Measurements from ENCODE around the gene ATP9A. TPM values are rescaled to one million over a fixed set of nuclear protein-coding genes. Genes with fewer than 3 reads are reported as not detected.
A peak's percentile ranks its signal among the peaks of the same experiment; 100 is the strongest.

The ATP9A gene
- total RNA-seq, 1 experiment from 2014 or later = 0.20 TPM

GRCh38 chr20:51710361-51710894 lies 57.8 kb downstream of the ATP9A start:
- DNase-seq = no peak
- Histone ChIP-seq H3K4me3 (no peak overlapping the region), H3K9me3 (replicated peaks) (no peaks in the 10 kb centered on the region), H3K36me3 (no peaks in the 10 kb centered on the region), H3K27me3 (peaks cover 10% of the 10 kb centered on the region), H3K27ac (no peak overlapping the region), H3K4me1 (no peaks in the 10 kb centered on the region)

DNA sequence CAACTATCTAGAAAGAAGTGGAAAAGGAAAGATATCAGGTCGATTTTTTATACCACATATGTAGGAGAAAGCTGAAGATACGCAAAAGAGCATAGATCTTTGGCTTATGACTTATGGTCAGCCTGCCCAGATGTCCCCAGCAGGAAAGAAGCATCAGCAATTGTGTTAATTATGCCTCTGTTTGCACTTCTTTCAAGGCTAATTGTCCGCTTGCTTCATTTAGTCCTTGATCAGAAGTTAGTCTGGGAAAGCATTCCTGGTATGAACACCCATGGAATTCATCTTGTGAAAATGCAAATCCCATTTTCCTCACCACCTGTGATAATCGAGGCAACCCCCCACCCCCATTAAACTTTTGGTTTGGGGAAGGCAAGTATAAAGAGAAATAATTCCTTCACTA lies 62.8 kb downstream of the ATP9A start:
- Histone ChIP-seq H3K27ac (no peak overlapping the region), H3K4me1 (no peaks in the 10 kb centered on the region), H3K9me3 (replicated peaks) (no peaks in the 10 kb centered on the region), H3K4me3 (no peak overlapping the region), H3K27me3 (peaks cover 11% of the 10 kb centered on the region), H3K36me3 (no peaks in the 10 kb centered on the region)
- no peak for DNase-seq

DNA sequence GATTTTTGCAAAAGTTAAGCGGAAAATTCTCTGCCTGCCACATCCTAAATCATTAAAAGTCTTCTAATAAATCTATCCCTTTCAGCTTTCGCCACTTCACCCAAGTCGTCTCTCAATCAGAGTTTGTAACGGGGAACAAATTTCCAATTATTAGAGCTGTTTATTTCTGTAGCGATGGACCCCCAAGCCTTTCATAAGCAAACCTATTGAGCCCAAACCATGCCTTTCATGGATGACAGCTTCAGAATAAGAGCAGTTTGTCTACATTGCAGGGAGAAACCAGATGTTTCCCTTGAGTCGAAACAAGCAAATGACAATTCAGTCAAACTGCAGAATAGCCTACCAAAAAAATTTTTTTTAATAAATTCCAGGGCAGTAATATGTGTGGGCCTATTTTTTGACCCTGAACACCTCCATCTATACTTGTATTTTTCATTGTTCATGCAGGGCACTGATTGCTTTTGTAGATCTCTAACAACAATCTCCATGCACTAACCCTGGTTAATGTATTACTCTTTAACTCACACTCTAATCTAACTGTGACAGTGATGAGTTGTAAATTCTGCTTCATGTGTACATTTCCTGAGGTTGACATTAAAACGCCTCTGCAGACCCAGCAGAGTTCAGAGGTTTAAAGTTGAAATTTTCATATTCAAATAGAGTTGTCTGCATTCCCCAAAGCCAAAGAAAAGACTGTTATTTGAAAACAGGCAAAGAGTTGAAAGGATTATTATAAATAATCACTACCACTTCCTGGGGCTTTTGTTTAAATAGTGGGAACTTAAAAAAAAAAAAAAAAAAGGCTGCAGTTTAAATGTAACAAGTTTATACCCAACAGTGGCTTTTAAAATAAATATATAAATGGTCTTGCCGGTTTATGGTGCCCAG lies 64.5 kb downstream of the ATP9A start:
- Histone ChIP-seq H3K27ac (no peak overlapping the region), H3K4me1 (no peaks in the 10 kb centered on the region), H3K9me3 (replicated peaks) (no peaks in the 10 kb centered on the region), H3K4me3 (no peak overlapping the region), H3K27me3 (peaks cover 14% of the 10 kb centered on the region), H3K36me3 (no peaks in the 10 kb centered on the region)
- DNase-seq = no peak

- peaks cover 20% of the 10 kb centered on the region for H3K27me3 ChIP-seq
- H3K4me3 ChIP-seq = no peak overlapping the region
- DNase-seq = no peak
- H3K36me3 ChIP-seq = no peaks in the 10 kb centered on the region
- H3K9me3 ChIP-seq (replicated peaks) = no peaks in the 10 kb centered on the region
- H3K27ac ChIP-seq = no peak overlapping the region
- H3K4me1 ChIP-seq = no peaks in the 10 kb centered on the region
Observed at GRCh38 chr20:51702556-51702955, 65.6 kb downstream of the ATP9A start.

DNA sequence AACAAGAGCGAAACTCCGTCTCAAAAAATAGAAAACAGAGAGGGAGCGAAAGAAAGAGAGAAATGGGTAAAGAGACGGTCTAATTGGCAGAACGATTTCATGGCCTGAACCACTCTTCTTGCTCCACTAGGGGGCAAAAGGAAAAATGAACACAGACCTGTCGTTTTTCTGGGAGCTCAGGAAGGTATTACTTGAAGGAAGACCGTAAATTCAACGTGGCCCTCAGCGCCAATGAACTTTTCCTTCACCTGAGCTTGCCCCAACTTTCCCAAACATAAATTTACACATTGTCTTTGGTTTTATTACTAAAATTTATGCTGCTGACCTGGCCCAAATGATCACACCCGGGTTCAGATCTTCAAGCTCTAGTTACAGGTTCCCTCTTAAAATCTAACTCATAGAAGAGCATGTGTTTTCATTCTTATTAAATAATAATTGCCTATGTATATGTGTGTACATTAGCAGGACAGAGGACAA lies 67.3 kb downstream of the ATP9A start:
- Histone ChIP-seq H3K9me3 (replicated peaks) (no peaks in the 10 kb centered on the region), H3K27ac (no peak overlapping the region), H3K27me3 (peaks cover 17% of the 10 kb centered on the region; the same call in 1 of the 2 replicates), H3K4me3 (no peak overlapping the region), H3K4me1 (no peaks in the 10 kb centered on the region), H3K36me3 (no peaks in the 10 kb centered on the region)
- peak; percentile 16 to 55 for DNase-seq

- H3K36me3 ChIP-seq = no peaks in the 10 kb centered on the region
- peaks cover 12% of the 10 kb centered on the region; the same call in 1 of the 2 replicates for H3K27me3 ChIP-seq
- H3K4me3 ChIP-seq = no peak overlapping the region
- no peaks in the 10 kb centered on the region for H3K4me1 ChIP-seq
- H3K9me3 ChIP-seq (replicated peaks) = no peaks in the 10 kb centered on the region
- no peak overlapping the region for H3K27ac ChIP-seq
- no peak for DNase-seq
Observed at GRCh38 chr20:51698252-51698651, 69.9 kb downstream of the ATP9A start.

DNA sequence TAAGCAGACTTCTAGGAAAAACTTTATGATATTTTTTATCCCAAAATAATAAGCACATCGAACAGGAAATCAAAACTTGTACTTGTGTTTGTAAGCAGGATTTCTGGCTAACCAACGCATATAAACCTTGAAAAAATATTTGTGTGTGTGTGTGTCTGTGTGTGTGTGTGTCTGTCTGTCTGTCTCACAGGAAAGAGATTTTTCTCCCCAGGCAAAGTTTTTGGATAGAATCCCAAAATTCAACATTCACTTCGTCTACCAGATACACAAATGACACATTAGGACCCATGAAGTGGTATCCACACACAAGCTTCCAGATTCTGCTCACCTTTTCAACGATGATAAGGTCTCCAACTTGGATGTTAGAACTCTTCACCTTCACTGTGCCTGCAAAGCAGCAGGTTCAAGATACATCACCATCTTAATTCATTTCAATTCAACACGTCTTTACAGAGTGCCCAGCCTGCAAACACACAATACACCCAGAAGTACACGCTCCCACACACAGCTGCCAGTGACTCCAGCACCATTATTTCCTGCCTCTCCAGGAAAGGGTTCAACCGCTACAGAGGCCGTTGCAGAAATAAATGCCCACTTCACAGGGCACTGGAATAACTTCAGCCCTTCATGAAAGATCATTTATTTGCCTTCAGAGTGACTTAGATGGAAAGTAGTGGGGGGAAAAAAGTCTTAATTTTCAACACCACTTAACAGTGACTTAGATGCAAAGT lies 70.9 kb downstream of the ATP9A start:
- H3K4me3 ChIP-seq = no peak overlapping the region
- no peak for DNase-seq
- H3K36me3 ChIP-seq = no peaks in the 10 kb centered on the region
- peaks cover 9% of the 10 kb centered on the region; the same call in 1 of the 2 replicates for H3K27me3 ChIP-seq
- no peak overlapping the region for H3K27ac ChIP-seq
- no peaks in the 10 kb centered on the region for H3K9me3 ChIP-seq (replicated peaks)
- no peaks in the 10 kb centered on the region for H3K4me1 ChIP-seq

GRCh38 chr20:51696304-51697071 lies 71.7 kb downstream of the ATP9A start:
- no peak overlapping the region for H3K4me3 ChIP-seq

GRCh38 chr20:51695574-51696303 lies 72.5 kb downstream of the ATP9A start:
- no peaks in the 10 kb centered on the region for H3K4me1 ChIP-seq
- H3K4me3 ChIP-seq = no peak overlapping the region
- no peaks in the 10 kb centered on the region for H3K36me3 ChIP-seq
- H3K27me3 ChIP-seq = peaks cover 9% of the 10 kb centered on the region; the same call in 1 of the 2 replicates
- DNase-seq = peak in 1 of 2 experiments; percentile 9
- H3K27ac ChIP-seq = no peak overlapping the region
- H3K9me3 ChIP-seq (replicated peaks) = no peaks in the 10 kb centered on the region

More at GRCh38 chr20:51696304-51697071, 71.7 kb downstream of the ATP9A start:
- no peaks in the 10 kb centered on the region for H3K9me3 ChIP-seq (replicated peaks)
- peak in 1 of 2 experiments; percentile 27 for DNase-seq
- no peaks in the 10 kb centered on the region for H3K4me1 ChIP-seq
- no peak overlapping the region for H3K27ac ChIP-seq
- H3K27me3 ChIP-seq = peaks cover 9% of the 10 kb centered on the region; the same call in 1 of the 2 replicates
- no peaks in the 10 kb centered on the region for H3K36me3 ChIP-seq

DNA sequence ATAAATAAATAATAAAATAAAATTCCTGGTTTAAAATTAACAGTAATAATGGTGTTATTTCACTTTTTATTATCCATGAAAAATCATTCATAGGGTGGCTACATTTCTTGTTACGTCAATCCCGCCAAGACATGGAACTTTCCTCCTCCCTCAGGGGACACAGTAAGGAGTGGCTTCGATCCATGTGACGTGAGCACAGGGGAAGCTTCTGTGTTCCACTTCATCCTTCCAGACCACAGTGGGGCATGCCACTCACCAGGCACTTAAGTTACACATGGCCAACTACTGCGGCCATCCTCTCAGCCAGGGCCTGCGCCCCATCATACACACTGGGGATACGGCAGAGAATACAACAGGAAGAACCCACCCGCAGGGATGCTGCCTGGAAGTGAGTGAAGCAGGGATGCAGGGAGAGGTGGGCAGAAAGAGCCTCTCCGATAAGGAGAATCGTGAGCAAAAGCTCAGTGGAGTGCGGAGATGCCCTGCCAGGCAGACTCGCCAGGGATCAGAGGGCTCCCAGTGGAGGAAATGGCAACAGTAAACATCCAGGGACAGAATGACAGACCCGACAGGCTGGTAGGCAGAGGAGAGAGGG lies 75.3 kb downstream of the ATP9A start:
- H3K27ac ChIP-seq = no peak overlapping the region
- H3K4me1 ChIP-seq = no peaks in the 10 kb centered on the region
- no peaks in the 10 kb centered on the region; the same call in 1 of the 2 replicates for H3K27me3 ChIP-seq
- no peak for DNase-seq
- no peaks in the 10 kb centered on the region for H3K9me3 ChIP-seq (replicated peaks)
- H3K4me3 ChIP-seq = no peak overlapping the region
- H3K36me3 ChIP-seq = no peaks in the 10 kb centered on the region

GRCh38 chr20:51691703-51692102 lies 76.5 kb downstream of the ATP9A start:
- no peaks in the 10 kb centered on the region for H3K9me3 ChIP-seq (replicated peaks)
- no peak overlapping the region for H3K4me3 ChIP-seq
- no peaks in the 10 kb centered on the region for H3K36me3 ChIP-seq
- H3K27me3 ChIP-seq = no peaks in the 10 kb centered on the region; the same call in 1 of the 2 replicates
- H3K27ac ChIP-seq = no peak overlapping the region
- no peaks in the 10 kb centered on the region for H3K4me1 ChIP-seq
- no peak for DNase-seq

GRCh38 chr20:51688600-51689244 lies 79.5 kb downstream of the ATP9A start:
- H3K9me3 ChIP-seq (replicated peaks) = no peaks in the 10 kb centered on the region
- H3K36me3 ChIP-seq = no peaks in the 10 kb centered on the region
- H3K4me3 ChIP-seq = no peak overlapping the region
- H3K27ac ChIP-seq = no peak overlapping the region
- DNase-seq = no peak
- H3K4me1 ChIP-seq = no peaks in the 10 kb centered on the region
- H3K27me3 ChIP-seq = no peaks in the 10 kb centered on the region

GRCh38 chr20:51687630-51688029 lies 80.6 kb downstream of the ATP9A start:
- no peak for DNase-seq
- no peak overlapping the region for H3K27ac ChIP-seq
- no peaks in the 10 kb centered on the region for H3K27me3 ChIP-seq
- no peaks in the 10 kb centered on the region for H3K4me1 ChIP-seq
- H3K36me3 ChIP-seq = no peaks in the 10 kb centered on the region
- no peaks in the 10 kb centered on the region for H3K9me3 ChIP-seq (replicated peaks)
- no peak overlapping the region for H3K4me3 ChIP-seq
